NT2/D1 (cell line): ENCODE results near the gene TMUB1.

Experiments
- SUZ12 ChIP-seq: IDR thresholded peaks from 2 replicates; pipeline ENCODE4 v1.6.1; 2011; ENCODE audit not compliant: insufficient read length, insufficient read depth; ENCODE audit errors: extremely low read depth
- YY1 ChIP-seq: IDR thresholded peaks from 2 replicates; pipeline ENCODE4 v1.6.1; 2011; ENCODE audit not compliant: insufficient read length, insufficient read depth
- ZNF274 ChIP-seq: IDR thresholded peaks from 2 replicates; pipeline ENCODE4 v1.6.1; 2011; ENCODE audit warnings: mild to moderate bottlenecking, low read depth, low read length

DNA sequence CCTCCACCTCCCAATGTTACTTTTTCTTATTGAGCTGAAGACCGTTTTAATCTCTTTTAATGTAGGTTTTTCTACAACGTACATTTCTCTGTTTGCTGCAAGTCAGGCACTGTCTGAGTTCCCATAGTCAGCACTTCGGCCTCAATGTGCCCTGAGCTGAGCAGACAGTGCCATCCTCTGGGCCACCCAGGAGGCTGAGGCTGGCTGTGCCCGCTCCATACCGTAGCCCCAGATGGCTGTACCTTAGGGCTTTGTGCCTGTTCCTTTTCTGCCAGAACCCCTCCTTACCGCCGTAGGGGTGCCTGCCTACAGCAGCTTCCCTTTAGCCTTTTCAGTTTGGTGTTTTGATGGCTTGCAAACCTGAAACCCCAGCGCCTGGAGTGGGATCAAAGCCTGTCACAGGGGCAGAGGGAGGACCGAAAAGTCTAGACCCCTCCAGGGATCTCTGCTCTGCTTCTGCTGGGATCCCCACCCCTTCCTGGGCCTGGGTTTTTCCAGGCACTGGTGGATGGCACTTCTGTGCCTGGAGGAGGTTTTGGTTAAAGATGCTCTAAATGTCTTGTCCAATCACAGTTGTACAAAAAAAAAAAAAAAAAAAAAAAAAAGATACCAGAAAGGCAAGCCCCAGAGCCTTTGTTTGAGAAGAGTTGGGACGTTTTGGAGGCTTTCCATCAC lies 12.0 kb upstream of the TMUB1 start:
- TF ChIP-seq ZNF274 = no peak
- no peak for TF ChIP-seq YY1
- TF ChIP-seq SUZ12 = no peak
